Fibroblast of villous mesenchyme (primary cell): ENCODE data around the gene PARD3. TPM values are rescaled to one million over a fixed set of nuclear protein-coding genes. Genes with fewer than 3 reads are reported as not detected.

Experiments
- DNase-seq: peaks from one replicate; pipeline ENCODE4 v3.0.0-alpha.2; 2010; ENCODE audit warnings: low read depth
- H3K4me3 ChIP-seq: 2 replicates; pipeline ENCODE4 v1.5.1; 2011; ENCODE audit warnings: low read depth, mild to moderate bottlenecking, low read length
- total RNA-seq: library from RNA; depleted of rRNA; stranded (reverse); fragments of >200 nt; gene quantifications from 2 replicates; pipeline ENCODE4 v1.2.3, GENCODE V29; 2012
- TF ChIP-seq, protein P1 (sequence below): IDR thresholded peaks from 2 replicates; pipeline ENCODE4 v1.5.1; 2012; ENCODE audit warnings: low read depth, mild to moderate bottlenecking, low read length; ENCODE audit not compliant: insufficient read depth

The PARD3 gene
- total RNA-seq, 1 donor: 44.0 TPM

DNA sequence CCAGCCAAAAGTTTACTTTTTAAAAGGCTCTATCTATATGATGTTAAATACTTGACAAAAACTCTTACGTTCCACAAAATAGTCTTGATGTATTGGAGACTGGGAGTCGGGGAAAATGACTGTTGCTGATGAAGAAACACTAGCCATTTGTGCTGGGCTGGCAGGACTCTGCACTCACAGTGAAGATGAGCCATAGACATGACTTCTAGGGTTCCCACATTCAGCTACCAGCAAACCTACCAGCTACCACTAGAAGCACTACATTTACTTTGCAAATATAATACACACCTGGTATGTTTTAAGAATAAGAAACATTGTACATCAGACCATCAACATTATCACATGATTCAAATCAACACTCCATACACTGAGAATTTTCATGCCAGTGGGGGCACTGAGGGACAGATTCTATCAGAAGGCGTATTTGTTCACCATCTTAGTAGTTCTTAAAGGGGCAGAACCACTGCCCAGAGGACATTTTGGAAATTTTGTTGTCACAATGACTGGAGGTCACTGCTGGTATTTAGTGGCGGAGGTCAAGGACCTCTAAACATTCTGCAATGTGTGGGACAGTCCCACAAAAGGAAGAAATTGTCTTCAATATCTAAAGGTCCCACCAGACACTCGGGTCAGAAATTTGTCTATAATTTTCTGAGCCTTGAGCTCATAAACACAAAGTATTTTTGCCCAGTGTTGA lies 52.3 kb downstream of the PARD3 start:
- no peak for DNase-seq
- TF ChIP-seq, protein P1, sequence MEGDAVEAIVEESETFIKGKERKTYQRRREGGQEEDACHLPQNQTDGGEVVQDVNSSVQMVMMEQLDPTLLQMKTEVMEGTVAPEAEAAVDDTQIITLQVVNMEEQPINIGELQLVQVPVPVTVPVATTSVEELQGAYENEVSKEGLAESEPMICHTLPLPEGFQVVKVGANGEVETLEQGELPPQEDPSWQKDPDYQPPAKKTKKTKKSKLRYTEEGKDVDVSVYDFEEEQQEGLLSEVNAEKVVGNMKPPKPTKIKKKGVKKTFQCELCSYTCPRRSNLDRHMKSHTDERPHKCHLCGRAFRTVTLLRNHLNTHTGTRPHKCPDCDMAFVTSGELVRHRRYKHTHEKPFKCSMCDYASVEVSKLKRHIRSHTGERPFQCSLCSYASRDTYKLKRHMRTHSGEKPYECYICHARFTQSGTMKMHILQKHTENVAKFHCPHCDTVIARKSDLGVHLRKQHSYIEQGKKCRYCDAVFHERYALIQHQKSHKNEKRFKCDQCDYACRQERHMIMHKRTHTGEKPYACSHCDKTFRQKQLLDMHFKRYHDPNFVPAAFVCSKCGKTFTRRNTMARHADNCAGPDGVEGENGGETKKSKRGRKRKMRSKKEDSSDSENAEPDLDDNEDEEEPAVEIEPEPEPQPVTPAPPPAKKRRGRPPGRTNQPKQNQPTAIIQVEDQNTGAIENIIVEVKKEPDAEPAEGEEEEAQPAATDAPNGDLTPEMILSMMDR: no peak
- H3K4me3 ChIP-seq: no peak overlapping the region

DNA sequence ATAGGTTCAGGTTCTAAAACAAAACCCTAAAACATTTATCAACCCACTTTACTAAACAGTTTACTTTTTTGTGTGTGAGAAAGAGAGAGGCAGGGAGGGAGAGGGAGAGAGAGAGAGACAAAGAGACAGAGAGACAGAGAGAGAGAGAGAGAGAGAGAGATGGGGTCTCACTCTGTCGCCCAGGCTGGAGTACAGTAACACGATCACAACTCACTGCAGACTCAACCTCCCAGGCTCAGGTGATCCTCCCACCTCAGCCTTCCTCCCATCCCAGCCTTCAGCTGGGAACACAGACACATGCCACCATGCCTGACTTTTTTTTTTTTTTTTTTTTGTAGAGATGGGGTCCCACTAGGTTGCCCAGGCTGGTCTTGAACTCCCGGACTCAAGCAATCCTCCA lies 52.9 kb downstream of the PARD3 start:
- no peak overlapping the region for H3K4me3 ChIP-seq
- TF ChIP-seq, protein P1: no peak
- no peak for DNase-seq

DNA sequence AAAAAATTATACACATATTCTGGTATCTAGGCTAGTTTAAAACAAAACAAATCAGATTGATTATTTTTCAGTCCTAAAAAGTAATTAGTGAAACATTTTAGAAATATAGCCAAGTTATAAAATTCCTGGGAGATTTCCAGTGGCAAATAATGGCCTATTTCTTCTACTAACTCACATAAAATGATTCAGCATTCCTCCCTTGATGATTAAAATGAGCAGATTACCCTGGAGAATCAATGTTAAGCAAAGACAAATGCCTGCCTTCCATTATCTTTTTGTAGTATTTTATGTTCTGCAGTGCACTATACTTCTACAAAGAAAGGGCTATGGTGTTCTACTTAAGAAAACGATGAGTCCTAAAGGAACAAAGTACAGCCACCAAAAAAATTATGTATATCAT lies 53.6 kb downstream of the PARD3 start:
- TF ChIP-seq, protein P1: no peak
- H3K4me3 ChIP-seq: no peak overlapping the region
- DNase-seq: no peak

DNA sequence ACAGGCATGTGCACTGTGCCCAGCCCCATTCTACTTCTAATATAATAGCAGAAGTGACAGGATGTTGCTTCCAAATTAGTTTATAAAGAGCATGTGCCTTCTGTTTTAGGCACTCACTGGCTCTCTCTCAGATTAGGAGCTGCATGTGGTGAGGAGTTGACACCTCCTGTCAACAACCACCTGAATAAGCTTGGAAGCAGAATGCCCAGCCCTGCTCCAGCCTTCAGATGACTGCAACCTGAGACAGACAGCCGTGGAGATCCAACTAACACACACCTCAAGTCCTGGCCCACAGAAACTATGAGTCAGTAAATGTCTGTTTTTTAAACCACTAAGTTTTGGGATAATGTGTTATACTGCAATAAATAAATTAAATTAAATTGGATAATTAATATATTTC lies 54.5 kb downstream of the PARD3 start:
- TF ChIP-seq, protein P1: no peak
- no peak for DNase-seq
- no peak overlapping the region for H3K4me3 ChIP-seq

DNA sequence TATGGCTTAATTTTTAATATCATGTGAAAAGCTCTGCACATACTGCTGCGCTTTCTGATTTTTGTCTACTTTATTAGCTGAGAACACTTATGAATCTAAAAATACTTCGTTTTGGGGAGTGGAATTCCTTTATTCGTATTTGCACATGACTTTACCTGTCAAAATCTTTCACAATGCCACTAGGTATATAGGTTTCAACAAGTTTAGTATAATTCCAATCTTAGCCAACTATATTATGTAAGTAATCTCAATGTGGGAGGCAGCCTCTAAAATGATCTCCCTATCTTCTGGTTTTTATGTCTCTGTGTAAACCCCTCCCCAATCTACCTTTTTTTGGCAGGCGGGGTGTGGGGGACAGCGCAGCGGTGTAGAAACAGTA lies 55.3 kb downstream of the PARD3 start:
- no peak for DNase-seq
- no peak overlapping the region for H3K4me3 ChIP-seq
- TF ChIP-seq, protein P1: no peak

DNA sequence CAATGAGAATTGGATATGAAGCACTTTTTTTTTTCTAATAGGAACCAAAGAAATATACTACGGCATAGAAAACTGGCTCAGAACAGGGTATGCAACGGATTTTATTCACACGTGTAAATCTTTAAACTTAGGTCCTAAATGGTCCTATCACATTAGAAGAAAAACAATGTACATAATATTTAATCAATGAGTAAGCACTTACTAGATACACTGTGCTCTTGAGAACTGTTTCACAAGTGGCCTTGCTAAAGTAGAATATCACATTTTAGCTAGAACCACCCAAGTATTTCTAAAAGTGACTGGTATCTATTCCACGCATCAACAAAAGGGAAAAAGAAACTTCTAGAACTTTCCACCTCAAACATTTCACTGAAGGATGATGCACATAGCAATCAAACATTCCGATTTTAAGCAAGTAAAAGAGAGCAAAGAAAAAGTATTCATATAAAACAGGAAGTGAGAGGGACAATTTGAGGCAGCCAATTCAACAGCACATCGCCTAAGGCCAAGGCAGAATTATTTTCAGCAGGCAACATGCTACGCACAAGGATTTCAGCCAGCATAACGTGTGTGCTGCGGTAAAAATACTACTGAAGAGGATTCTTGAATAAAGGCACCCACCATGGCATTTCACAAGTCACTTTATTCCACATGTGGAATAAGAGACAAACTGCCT lies 55.8 kb downstream of the PARD3 start:
- no peak overlapping the region for H3K4me3 ChIP-seq
- no peak for DNase-seq
- TF ChIP-seq, protein P1: no peak
